Endothelial cell of umbilical vein (primary cell): ENCODE results near the gene WDR93. TPM values are rescaled to one million over a fixed set of nuclear protein-coding genes. Genes with fewer than 3 reads are reported as not detected.
A peak's percentile ranks its signal among the peaks of the same experiment; 100 is the strongest.
"Not testable (repeated sequence)": the region's sequence is repeated elsewhere in the genome, so short reads cannot be mapped to it uniquely, and the experiment has no call there.

Experiments
- BruUV-seq: library from RNA; stranded (reverse); fragments of 400-500 nt; replicated peaks from 2 replicates; lab custom pipeline; 2021; lab: Mats Ljungman, UMichigan
- CTCF ChIA-PET: fragments of 300-600, 350-600 bp; sonication (Branson Sonifier 250); formaldehyde crosslinking; loops from one replicate; lab custom pipeline; 2021; ENCODE audit warnings: antibody characterized with exemption, inconsistent platforms; lab: Charles Lee
- POLR2A ChIA-PET: fragments of 300-600, 350-600 bp; sonication (Branson Sonifier 250); formaldehyde crosslinking; loops from one replicate; lab custom pipeline; 2021; ENCODE audit warnings: antibody characterized with exemption, inconsistent platforms; lab: Charles Lee
- DNase-seq: peaks from one replicate; pipeline ENCODE4 v3.0.0-alpha.2; 2011; ENCODE audit warnings: low read depth, low spot score
- FAIRE-seq: peaks from 2 replicates; lab custom pipeline; 2011; peaks lifted over from hg19 to GRCh38; lab: Jason Lieb, UNC
- H2AFZ ChIP-seq: 2 replicates; pipeline ENCODE4 v1.6.0; 2012; ENCODE audit warnings: low read depth, low read length, control low read depth, inconsistent platforms
- H3K27ac ChIP-seq: 2 replicates; pipeline ENCODE4 v1.5.1; 2011; ENCODE audit warnings: low read depth, mild to moderate bottlenecking, control low read depth, low read length, moderate library complexity; ENCODE audit not compliant: insufficient read depth
- H3K27me3 ChIP-seq, 2 experiments: 2 replicates each; pipeline versions ENCODE4 v1.6.0 to v1.6.1; 2011; ENCODE audit warnings: low read length in 2 of 2, mixed read lengths in 1 of 2; ENCODE audit not compliant: control insufficient read depth in 2 of 2, insufficient read depth in 2 of 2
- H3K36me3 ChIP-seq, 2 experiments: 2 replicates in 1 of 2; 3 replicates in 1 of 2; pipeline ENCODE4 v1.5.1; 2011; ENCODE audit warnings: low read length in 2 of 2, mild to moderate bottlenecking in 1 of 2, moderate library complexity in 1 of 2; ENCODE audit not compliant: control insufficient read depth in 2 of 2, insufficient read depth in 2 of 2; ENCODE audit errors: extremely low read depth in 1 of 2
- H3K4me1 ChIP-seq: 3 replicates; pipeline ENCODE4 v1.5.1; 2011; ENCODE audit warnings: mild to moderate bottlenecking, low read length; ENCODE audit not compliant: control insufficient read depth, insufficient read depth; ENCODE audit errors: extremely low read depth
- H3K4me2 ChIP-seq: 2 replicates; pipeline ENCODE4 v1.6.1; 2011; ENCODE audit warnings: low read length, control low read depth, mixed read lengths; ENCODE audit not compliant: insufficient read depth
- H3K4me3 ChIP-seq, 3 experiments: fragments of 200-600 bp in 1 of 3; sonication (generic), shearing (Covaris generic) in 1 of 3; replicated peaks in 1 of 3; 2 replicates each; pipeline ENCODE4 v1.5.1; 2011 to 2016; ENCODE audit warnings: control low read depth in 3 of 3, low read length in 3 of 3, mild to moderate bottlenecking in 2 of 3, inconsistent platforms in 1 of 3, low read depth in 1 of 3, moderate library complexity in 1 of 3; ENCODE audit not compliant: insufficient read depth in 1 of 3
- H3K79me2 ChIP-seq: 2 replicates; pipeline ENCODE4 v1.6.0; 2012; ENCODE audit warnings: low read length, inconsistent platforms; ENCODE audit not compliant: control insufficient read depth, insufficient read depth
- H3K9ac ChIP-seq: replicated peaks from 2 replicates; pipeline ENCODE3; 2011; ENCODE audit warnings: low read length, control low read depth; ENCODE audit not compliant: insufficient read depth; ENCODE audit errors: extremely low read depth
- H3K9me1 ChIP-seq: replicated peaks from 3 replicates; pipeline ENCODE4 v1.6.0; 2011; ENCODE audit warnings: mild to moderate bottlenecking, low read length; ENCODE audit not compliant: control insufficient read depth, insufficient read depth; ENCODE audit errors: extremely low read depth
- H3K9me3 ChIP-seq: replicated peaks from 2 replicates; pipeline ENCODE4 v1.5.1; 2012; ENCODE audit warnings: low read length, inconsistent platforms; ENCODE audit not compliant: control insufficient read depth, insufficient read depth
- H4K20me1 ChIP-seq: replicated peaks from 2 replicates; pipeline ENCODE3; 2011; ENCODE audit warnings: mild to moderate bottlenecking, low read length; ENCODE audit not compliant: control insufficient read depth, insufficient read depth; ENCODE audit errors: extremely low read depth
- CTCF ChIP-seq, 2 donors: IDR thresholded peaks; 1 replicate in 1 of 2; 2 replicates in 1 of 2; pipeline ENCODE4 v1.5.1; 2011; ENCODE audit warnings: low read length in 2 of 2, mild to moderate bottlenecking in 2 of 2, moderate library complexity in 2 of 2, control low read depth in 1 of 2, inconsistent platforms in 1 of 2, low read depth in 1 of 2; ENCODE audit not compliant: insufficient read depth in 1 of 2; ENCODE audit errors: extremely low read depth in 1 of 2
- EZH2 ChIP-seq: IDR thresholded peaks from 2 replicates; pipeline ENCODE4 v1.6.1; 2012; ENCODE audit warnings: borderline replicate concordance, low read depth, mild to moderate bottlenecking, moderate library complexity, low read length, inconsistent platforms; ENCODE audit not compliant: severe bottlenecking
- FOS ChIP-seq: IDR thresholded peaks from 2 replicates; pipeline ENCODE4 v1.6.1; 2011; ENCODE audit warnings: mild to moderate bottlenecking, low read length, moderate library complexity, borderline replicate concordance; ENCODE audit not compliant: insufficient read depth
- GATA2 ChIP-seq: IDR thresholded peaks from 2 replicates; pipeline ENCODE4 v1.7.0; 2011; ENCODE audit warnings: low read depth, mild to moderate bottlenecking, moderate library complexity, mixed read lengths, low read length; ENCODE audit not compliant: insufficient read length, insufficient read depth
- JUN ChIP-seq: IDR thresholded peaks from 2 replicates; pipeline ENCODE4 v1.6.1; 2011; ENCODE audit warnings: borderline replicate concordance, low read depth; ENCODE audit not compliant: insufficient read length, insufficient read depth
- MYC ChIP-seq: IDR thresholded peaks from one replicate; pipeline ENCODE4 v1.6.1; 2011; ENCODE audit warnings: mild to moderate bottlenecking, low read depth, low read length
- POLR2A ChIP-seq: IDR thresholded peaks from 2 replicates; pipeline ENCODE4 v1.6.1; 2012; ENCODE audit warnings: low read depth, mild to moderate bottlenecking, control low read depth, low read length
- POLR2AphosphoS5 ChIP-seq: IDR thresholded peaks from 2 replicates; pipeline ENCODE4 v1.6.1; 2012; ENCODE audit warnings: low read depth, mild to moderate bottlenecking, control low read depth, low read length, moderate library complexity; ENCODE audit not compliant: insufficient read depth
- dilution Hi-C: fragments of 300-500 bp; cut with MboI; formaldehyde crosslinking; loops from one replicate; pipeline ENCODE4 v1.15.0; 2019; ENCODE audit warnings: low sequenced_read_pairs; ENCODE audit not compliant: extremely low pct_ligation_motif_present
- intact Hi-C: fragments of 100-400 bp; cut with micrococcal nuclease; formaldehyde crosslinking; loops from one replicate; pipeline ENCODE4 v1.10.0; 2022
- polyA plus RNA-seq, 4 experiments: library from polyadenylated mRNA; depleted of rRNA in 3 of 4; stranded (reverse) in 3 of 4; unstranded in 1 of 4; fragments of >200 nt; gene quantifications; 2 replicates each; pipeline versions ENCODE4 v1.2.1 to v1.2.3, GENCODE V29; 2011 to 2012; ENCODE audit warnings: missing spikeins in 1 of 4
- total RNA-seq: library from RNA; stranded (reverse); gene quantifications from 2 replicates; pipeline ENCODE4 v1.2.3, GENCODE V29; 2021
- TF ChIP-seq, protein P1 (sequence below): IDR thresholded peaks from 2 replicates; pipeline ENCODE4 v1.6.1; 2011; ENCODE audit not compliant: insufficient read depth, insufficient read length

Gene WDR93
- total and polyA plus RNA-seq, 2 donors (not counting 3 experiments of a cell fraction or from before 2014, with no cell fraction given), result 0.07 TPM; not detected in 1

DNA sequence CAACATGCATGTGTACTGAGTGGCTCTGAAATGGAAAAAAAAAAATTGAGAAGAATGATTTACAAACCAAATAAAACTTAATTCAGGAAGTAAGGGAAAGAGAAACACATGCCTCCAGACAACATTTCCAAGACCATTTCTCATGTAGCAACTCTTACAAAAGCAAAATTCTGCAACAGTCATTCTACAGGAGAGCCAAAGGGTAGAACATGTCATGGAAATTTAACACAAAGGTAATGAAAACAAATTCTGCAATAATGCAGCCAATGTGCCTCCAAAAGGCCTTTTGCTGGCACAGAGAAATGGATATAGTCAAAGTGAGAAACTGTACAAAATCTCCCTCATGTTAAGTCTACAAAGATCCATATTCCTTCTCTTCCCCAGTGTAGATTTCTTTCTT lies 4.1 kb upstream of the WDR93 start:
- Histone ChIP-seq H3K4me2 (no peak overlapping the region), H2AFZ (no peak overlapping the region), H3K36me3 (peaks cover 0 to 2% of the 10 kb centered on the region in 2 experiments), H3K9me3 (no peaks in the 10 kb centered on the region), H3K9me1 (no peaks in the 10 kb centered on the region), H3K4me3 (no peak overlapping the region), H3K4me1 (peaks cover 2% of the 10 kb centered on the region), H4K20me1 (no peaks in the 10 kb centered on the region), H3K27me3 (no peaks in the 10 kb centered on the region), H3K9ac (no peak overlapping the region), H3K79me2 (no peaks in the 10 kb centered on the region), H3K27ac (no peak overlapping the region)
- FAIRE-seq, result no peak
- intact Hi-C loops, result no loop called here
- DNase-seq, result no peak
- ChIA-PET CTCF (interaction anchor here (1.0 to 1.2 kb wide), 2 partner anchors 9 to 13 kb away, joined by 3 to 4 read pairs; no protein-coding TSS in a partner anchor), POLR2A (no interaction called here)
- no TSS peak for BruUV-seq
- TF ChIP-seq, protein P1, sequence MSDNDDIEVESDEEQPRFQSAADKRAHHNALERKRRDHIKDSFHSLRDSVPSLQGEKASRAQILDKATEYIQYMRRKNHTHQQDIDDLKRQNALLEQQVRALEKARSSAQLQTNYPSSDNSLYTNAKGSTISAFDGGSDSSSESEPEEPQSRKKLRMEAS, result no peak
- TF ChIP-seq FOS (no peak), MYC (no peak), POLR2A (no peak), CTCF (IDR thresholded peaks at IDR 0.05; ENCODE audit: extremely low read depth in 1 of 2, insufficient read depth in 1 of 2, low read depth in 1 of 2, low read length in 2 of 2) (no peak), GATA2 (no peak), JUN (no peak), EZH2 (no peak), POLR2AphosphoS5 (no peak)
- dilution Hi-C loops, result no loop called here

- H3K36me3 ChIP-seq, DNase-seq, H3K4me1 ChIP-seq, H3K9me3 ChIP-seq, BruUV-seq, FAIRE-seq, dilution Hi-C loops, H3K79me2 ChIP-seq, H3K9ac ChIP-seq, H4K20me1 ChIP-seq, POLR2A ChIA-PET, H3K27ac ChIP-seq, intact Hi-C loops, H3K9me1 ChIP-seq, H3K27me3 ChIP-seq: not testable (repeated sequence)
- CTCF ChIA-PET, result interaction anchor here (0.9 kb wide), 1 partner anchor 14 kb away, joined by 3 read pairs; no protein-coding TSS in a partner anchor
- H2AFZ ChIP-seq, result peak overlapping the region; percentile 100
- peak overlapping the region; percentile 67 to 89 (median 73) for H3K4me3 ChIP-seq
- peak overlapping the region; percentile 40 for H3K4me2 ChIP-seq
Measured at GRCh38 chr15:89689930-89690275, 708 bp upstream of the WDR93 start.
